Measurements from ENCODE around the gene GNB1L. TPM values are rescaled to one million over a fixed set of nuclear protein-coding genes. Genes with fewer than 3 reads are reported as not detected.

Gene GNB1L
- polyA plus RNA-seq, 3 donors = 3.4 to 6.0 (median 4.8) TPM

- Mint-ChIP-seq H3K9me3 (peaks cover 4 to 20% (median 12%) of the 10 kb centered on the region in 7 donors), H3K27ac (no peak overlapping the region), H3K4me3 (no peak overlapping the region), H3K36me3 (no peaks in the 10 kb centered on the region), H3K4me1 (no peaks in the 10 kb centered on the region), H3K27me3 (ENCODE audit: low read depth in 3 of 3) (peaks cover 0 to 3% (median 0%) of the 10 kb centered on the region in 3 donors)
- H4K20me1 ChIP-seq (ENCODE audit: insufficient read depth, low read length) = no peaks in the 10 kb centered on the region
- H3K4me1 ChIP-seq (ENCODE audit: control insufficient read depth in 1 of 2, insufficient read depth in 2 of 2, low read length in 2 of 2) = no peaks in the 10 kb centered on the region
- H3K27ac ChIP-seq (ENCODE audit: low read depth in 1 of 2, low read length in 2 of 2) = no peak overlapping the region
- H3K36me3 ChIP-seq (replicated peaks in 1 of 2; ENCODE audit: control insufficient read depth in 1 of 2, insufficient read depth in 2 of 2, low read length in 2 of 2) = no peaks in the 10 kb centered on the region
- H3K79me2 ChIP-seq (ENCODE audit: insufficient read depth, low read length) = no peaks in the 10 kb centered on the region
- no peak overlapping the region for H3K4me3 ChIP-seq (replicated peaks in 1 of 3; ENCODE audit: low read depth in 2 of 3, low read length in 3 of 3)
- intact Hi-C loops (cut with micrococcal nuclease) = no loop called here
- peaks cover 0 to 14% of the 10 kb centered on the region in 2 donors for H3K9me3 ChIP-seq (replicated peaks in 1 of 2; ENCODE audit: control insufficient read depth in 1 of 2, insufficient read depth in 1 of 2, low read length in 2 of 2)
- no peak for DNase-seq
- WGBS (ENCODE audit: insufficient coverage) = 97% methylated on average over 3 of the region's 6 CpGs
- no peak overlapping the region for H2AFZ ChIP-seq (ENCODE audit: insufficient read depth, low read depth, low read length, poor library complexity, severe bottlenecking)
- no peak overlapping the region for H3K9ac ChIP-seq (ENCODE audit: insufficient read depth, low read length, poor library complexity, severe bottlenecking)
- H3K27me3 ChIP-seq (ENCODE audit: control insufficient read depth in 2 of 2, insufficient read depth in 2 of 2, low read length in 2 of 2) = no peaks in the 10 kb centered on the region
- H3K4me2 ChIP-seq (replicated peaks; ENCODE audit: extremely low read depth, low read length, poor library complexity, severe bottlenecking) = no peak overlapping the region
- no peak for TF ChIP-seq CTCF (IDR thresholded peaks at IDR 0.05)
These were observed 64.8 kb downstream of the GNB1L start for GRCh38 chr22:19789828-19790227.

- H3K4me3 Mint-ChIP-seq = no peak overlapping the region
- H3K36me3 Mint-ChIP-seq = no peaks in the 10 kb centered on the region
- Histone ChIP-seq H3K27ac (ENCODE audit: low read depth in 1 of 2, low read length in 2 of 2) (no peak overlapping the region), H3K36me3 (replicated peaks in 1 of 2; ENCODE audit: control insufficient read depth in 1 of 2, insufficient read depth in 2 of 2, low read length in 2 of 2) (no peaks in the 10 kb centered on the region), H4K20me1 (ENCODE audit: insufficient read depth, low read length) (no peaks in the 10 kb centered on the region), H2AFZ (ENCODE audit: insufficient read depth, low read depth, low read length, poor library complexity, severe bottlenecking) (no peak overlapping the region), H3K9me3 (replicated peaks in 1 of 2; ENCODE audit: control insufficient read depth in 1 of 2, insufficient read depth in 1 of 2, low read length in 2 of 2) (peaks cover 0 to 14% of the 10 kb centered on the region in 2 donors), H3K79me2 (ENCODE audit: insufficient read depth, low read length) (no peaks in the 10 kb centered on the region), H3K9ac (ENCODE audit: insufficient read depth, low read length, poor library complexity, severe bottlenecking) (no peak overlapping the region), H3K27me3 (ENCODE audit: control insufficient read depth in 2 of 2, insufficient read depth in 2 of 2, low read length in 2 of 2) (no peaks in the 10 kb centered on the region), H3K4me1 (ENCODE audit: control insufficient read depth in 1 of 2, insufficient read depth in 2 of 2, low read length in 2 of 2) (no peaks in the 10 kb centered on the region), H3K4me3 (replicated peaks in 1 of 3; ENCODE audit: low read depth in 2 of 3, low read length in 3 of 3) (no peak overlapping the region), H3K4me2 (replicated peaks; ENCODE audit: extremely low read depth, low read length, poor library complexity, severe bottlenecking) (no peak overlapping the region)
- no peaks in the 10 kb centered on the region for H3K4me1 Mint-ChIP-seq
- no peak for TF ChIP-seq CTCF (IDR thresholded peaks at IDR 0.05)
- H3K27ac Mint-ChIP-seq = no peak overlapping the region
- intact Hi-C loops (cut with micrococcal nuclease) = no loop called here
- no peak for DNase-seq
- WGBS (ENCODE audit: insufficient coverage) = 94% methylated on average over 10 of the region's 16 CpGs
- H3K27me3 Mint-ChIP-seq (ENCODE audit: low read depth in 3 of 3) = peaks cover 0 to 3% (median 0%) of the 10 kb centered on the region in 3 donors
- peaks cover 4 to 20% (median 12%) of the 10 kb centered on the region in 7 donors for H3K9me3 Mint-ChIP-seq
These were observed 65.3 kb downstream of the GNB1L start for GRCh38 chr22:19789406-19789805.
